Sigmoid colon (tissue), 4 donors: ENCODE data around the gene LRP1B.

Experiments used
- EP300 ChIP-seq, 4 donors: sonication (generic); formaldehyde crosslinking; IDR thresholded peaks; one replicate each; pipeline ENCODE4 v1.6.1; 2017; ENCODE audit warnings: antibody characterized with exemption in 4 of 4
- POLR2A ChIP-seq, 2 donors: fragments of 450-650 bp; IDR thresholded peaks; one replicate each; pipeline ENCODE4 v1.6.1; 2016; ENCODE audit warnings: antibody characterized with exemption in 2 of 2, mild to moderate bottlenecking in 2 of 2, moderate library complexity in 2 of 2
- POLR2AphosphoS5 ChIP-seq, 4 donors: sonication (generic); formaldehyde crosslinking; IDR thresholded peaks; one replicate each; pipeline ENCODE4 v1.6.1; 2017; ENCODE audit warnings: antibody characterized with exemption in 4 of 4
- TF ChIP-seq, protein P1 (sequence below), 4 experiments: fragments of 450-650 bp in 3 of 4; fragments of 200-600 bp in 1 of 4; IDR thresholded peaks; one replicate each; pipeline ENCODE4 v1.5.1; 2016 to 2019; ENCODE audit warnings: antibody characterized with exemption in 4 of 4, mild to moderate bottlenecking in 3 of 4, moderate library complexity in 2 of 4

GRCh38 chr2:140270224-140270623 is 1860.6 kb downstream of the LRP1B start:
- TF ChIP-seq, protein P1, sequence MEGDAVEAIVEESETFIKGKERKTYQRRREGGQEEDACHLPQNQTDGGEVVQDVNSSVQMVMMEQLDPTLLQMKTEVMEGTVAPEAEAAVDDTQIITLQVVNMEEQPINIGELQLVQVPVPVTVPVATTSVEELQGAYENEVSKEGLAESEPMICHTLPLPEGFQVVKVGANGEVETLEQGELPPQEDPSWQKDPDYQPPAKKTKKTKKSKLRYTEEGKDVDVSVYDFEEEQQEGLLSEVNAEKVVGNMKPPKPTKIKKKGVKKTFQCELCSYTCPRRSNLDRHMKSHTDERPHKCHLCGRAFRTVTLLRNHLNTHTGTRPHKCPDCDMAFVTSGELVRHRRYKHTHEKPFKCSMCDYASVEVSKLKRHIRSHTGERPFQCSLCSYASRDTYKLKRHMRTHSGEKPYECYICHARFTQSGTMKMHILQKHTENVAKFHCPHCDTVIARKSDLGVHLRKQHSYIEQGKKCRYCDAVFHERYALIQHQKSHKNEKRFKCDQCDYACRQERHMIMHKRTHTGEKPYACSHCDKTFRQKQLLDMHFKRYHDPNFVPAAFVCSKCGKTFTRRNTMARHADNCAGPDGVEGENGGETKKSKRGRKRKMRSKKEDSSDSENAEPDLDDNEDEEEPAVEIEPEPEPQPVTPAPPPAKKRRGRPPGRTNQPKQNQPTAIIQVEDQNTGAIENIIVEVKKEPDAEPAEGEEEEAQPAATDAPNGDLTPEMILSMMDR (IDR thresholded peaks at IDR 0.05): no peak
- TF ChIP-seq POLR2A (IDR thresholded peaks at IDR 0.05): no peak
- no peak for TF ChIP-seq POLR2AphosphoS5 (IDR thresholded peaks at IDR 0.05)
- TF ChIP-seq EP300 (IDR thresholded peaks at IDR 0.05): no peak
